GM04503 (cell line): Measurements from ENCODE around the gene EDN1.
"Not testable (repeated sequence)": the region's sequence is repeated elsewhere in the genome, so short reads cannot be mapped to it uniquely, and the experiment has no call there.

Experiments used
- DNase-seq: peaks from one replicate; pipeline ENCODE4 v3.0.0-alpha.2; 2012; ENCODE audit warnings: low read depth

Gene EDN1

DNA sequence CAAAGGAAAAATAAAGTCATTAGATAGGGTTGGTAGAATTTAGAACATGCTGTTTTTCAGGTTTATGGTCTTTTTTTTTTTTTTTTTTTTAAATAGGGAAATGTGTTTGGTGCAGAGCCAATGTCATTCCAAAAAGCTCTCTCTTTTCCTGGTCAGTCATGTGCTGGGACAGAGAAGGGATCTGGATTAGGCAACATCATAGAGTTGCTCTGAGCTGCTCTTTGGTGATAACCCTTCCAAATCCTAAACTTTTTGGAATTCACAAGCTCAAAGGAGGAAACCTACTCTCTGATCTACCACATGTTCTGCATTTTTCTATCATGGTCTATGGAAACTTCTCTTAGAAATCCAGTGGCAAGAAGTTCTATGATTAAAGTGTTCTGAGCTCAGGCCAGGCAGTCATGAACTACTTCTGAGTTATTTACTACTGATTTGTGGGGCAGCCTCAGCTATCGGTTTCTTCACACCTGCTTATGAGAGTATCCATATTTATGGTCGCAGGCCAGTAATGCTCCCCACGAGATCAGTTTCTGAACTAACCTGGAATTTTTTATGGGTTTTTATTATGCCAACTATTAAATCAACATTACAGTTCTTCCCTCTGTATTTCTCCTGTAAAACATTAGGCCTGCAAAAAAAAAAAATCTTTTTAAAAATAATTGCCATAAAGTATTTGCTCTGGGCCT lies 4.8 kb downstream of the EDN1 start:
- no peak for DNase-seq

GRCh38 chr6:12295558-12296254 lies 5.5 kb downstream of the EDN1 start:
- no peak for DNase-seq

GRCh38 chr6:12296255-12296573 lies 6.1 kb downstream of the EDN1 start:
- peak; percentile 92 for DNase-seq

- no peak for DNase-seq
These were observed 6.4 kb downstream of the EDN1 start for GRCh38 chr6:12296604-12297003.

DNA sequence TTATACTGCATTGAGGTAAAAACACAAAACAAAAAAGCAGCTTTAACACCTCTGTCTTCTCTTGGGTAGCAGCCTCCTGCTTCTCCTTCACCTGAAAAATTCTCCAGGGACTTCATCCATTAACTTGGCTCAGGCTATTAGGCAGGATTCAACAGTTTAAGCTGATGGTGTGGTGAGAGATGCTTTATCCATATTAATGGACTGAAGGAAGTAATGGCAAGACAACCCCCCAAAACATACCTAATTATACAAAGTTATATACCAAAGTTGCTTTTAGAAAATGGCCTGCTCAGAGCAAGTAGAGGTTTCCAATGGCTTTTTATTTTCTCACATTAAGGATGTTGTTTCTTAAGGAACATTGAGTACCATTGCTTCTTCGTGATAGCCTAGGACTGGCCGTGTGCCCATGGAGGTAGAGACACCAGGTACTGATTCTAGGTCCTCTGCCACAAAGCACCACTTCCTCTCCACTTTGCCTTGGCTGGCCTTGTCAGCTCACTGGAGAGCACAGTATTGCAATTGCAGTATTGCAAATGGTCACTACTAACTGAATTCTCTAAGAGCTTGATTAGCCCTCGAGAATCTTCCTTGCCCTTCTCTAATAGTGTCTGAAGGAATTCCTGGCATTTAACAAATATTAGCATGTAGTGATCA lies 7.3 kb downstream of the EDN1 start:
- no peak for DNase-seq

GRCh38 chr6:12298017-12298978 lies 8.1 kb downstream of the EDN1 start:
- DNase-seq, result no peak

DNA sequence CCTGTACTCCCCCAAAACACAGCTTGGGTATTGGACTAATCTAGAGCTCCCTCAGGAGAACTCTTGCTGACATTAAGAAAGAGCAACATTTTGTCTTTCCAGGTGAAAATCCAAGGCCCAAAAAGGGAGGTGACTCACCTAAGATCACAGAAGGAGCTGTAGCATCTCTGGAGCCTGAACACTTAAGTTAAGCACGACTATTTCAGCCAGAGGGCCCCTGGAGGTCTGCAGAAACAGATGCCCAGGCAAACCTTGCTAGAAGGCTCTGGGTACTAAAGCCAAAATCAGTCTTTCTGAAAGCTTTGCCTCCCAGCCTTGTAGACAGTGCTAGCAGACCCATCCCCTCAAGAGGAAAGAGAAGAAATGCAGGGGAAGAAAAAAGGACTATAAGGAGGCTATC lies 8.8 kb downstream of the EDN1 start:
- DNase-seq, result no peak

DNA sequence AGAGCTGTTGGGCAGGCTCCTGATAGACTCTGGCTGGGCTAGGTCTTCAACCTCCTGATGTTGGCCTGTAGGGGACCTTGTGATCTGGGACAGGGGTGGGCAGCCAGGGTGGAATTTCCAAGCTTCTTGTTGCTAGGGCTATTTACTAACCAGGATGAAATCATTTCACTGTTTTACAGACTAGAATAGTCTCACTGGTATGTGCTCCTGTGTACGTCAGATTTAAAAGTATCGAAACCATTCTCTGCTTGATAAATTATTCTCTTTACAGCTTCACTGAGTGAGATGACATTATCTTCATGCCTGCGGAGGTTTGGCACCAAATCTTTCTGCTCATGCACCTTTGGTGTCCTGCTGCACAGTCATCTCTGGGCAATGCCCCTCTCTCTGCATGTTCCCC lies 10.9 kb downstream of the EDN1 start:
- no peak for DNase-seq

DNA sequence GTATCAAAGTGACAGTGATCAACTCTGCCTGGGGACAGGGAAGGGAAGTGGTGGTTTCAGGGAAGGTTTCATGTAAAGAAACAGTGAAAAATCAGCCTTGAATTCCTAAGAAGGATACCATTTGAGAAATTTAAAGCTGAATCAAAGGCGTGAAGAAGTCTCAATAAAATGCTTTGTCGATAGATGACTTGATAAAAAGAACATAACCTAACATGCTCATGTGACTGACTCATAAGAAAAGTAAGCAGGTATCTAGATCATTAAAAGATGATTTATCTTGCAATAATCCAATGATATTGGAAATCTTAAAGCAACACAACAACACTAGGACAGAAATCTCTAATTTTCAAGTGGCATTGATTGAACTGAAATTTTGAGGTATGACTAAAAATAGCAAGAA lies 14.3 kb downstream of the EDN1 start:
- no peak for DNase-seq

DNA sequence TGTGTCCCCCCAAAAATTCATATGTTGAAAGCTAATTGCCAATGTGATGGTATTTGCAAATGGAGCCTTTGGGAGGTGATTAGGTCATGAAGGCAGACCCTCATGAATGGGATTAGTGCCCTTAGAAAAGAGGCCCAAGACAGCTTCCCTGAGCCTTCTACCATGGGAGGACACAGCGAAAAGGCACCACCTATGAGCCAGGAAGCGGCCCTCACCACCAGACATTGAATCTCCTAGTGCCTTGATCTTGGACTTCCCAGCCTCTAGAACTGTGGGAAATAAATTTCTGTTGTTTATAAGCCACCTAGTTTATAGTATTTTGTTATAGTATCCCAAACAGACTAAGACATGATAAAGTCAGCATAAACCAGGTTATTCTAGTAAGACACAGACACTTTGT lies 18.9 kb downstream of the EDN1 start:
- no peak for DNase-seq

DNA sequence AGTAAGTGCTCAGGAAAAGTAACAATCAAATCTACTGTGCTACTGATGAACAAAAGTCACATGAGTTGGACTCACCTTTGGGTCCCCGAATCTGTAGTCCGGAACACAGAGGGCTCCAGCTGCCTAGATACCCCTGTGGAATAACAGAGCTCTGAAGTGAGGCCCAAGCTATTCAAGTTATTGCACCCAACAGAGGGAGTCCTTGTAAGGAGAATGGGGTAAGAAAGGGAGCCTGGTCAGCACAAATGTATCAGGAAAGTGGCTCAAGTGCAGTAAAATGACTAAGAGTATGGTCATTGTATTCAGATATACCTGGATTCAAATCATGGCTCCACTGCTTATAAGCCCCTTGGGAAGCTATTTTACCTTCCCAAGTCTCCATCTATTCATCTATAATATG lies 20.9 kb downstream of the EDN1 start:
- DNase-seq, result no peak

DNA sequence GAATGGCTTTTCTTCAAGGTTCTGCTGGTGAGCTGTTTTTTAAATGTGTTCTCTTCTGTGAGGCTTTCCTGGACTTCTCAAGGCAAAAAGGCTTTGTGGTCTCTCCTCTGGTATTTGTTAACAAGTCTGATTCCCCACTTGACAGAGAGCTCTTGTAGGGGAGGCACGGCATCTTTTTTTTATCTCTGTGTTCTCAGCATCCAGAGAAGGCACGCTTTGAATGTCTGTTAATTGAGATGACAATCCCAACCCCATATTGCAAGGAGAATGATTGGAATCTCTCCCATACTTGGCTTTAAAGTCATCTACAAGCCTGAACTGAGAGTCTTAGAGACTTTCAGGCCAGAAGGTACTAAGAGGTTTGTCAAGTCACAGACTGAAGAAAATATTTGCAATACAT lies 22.6 kb downstream of the EDN1 start:
- DNase-seq, result peak; percentile 92

- DNase-seq, result no peak
These were observed 23.3 kb downstream of the EDN1 start for GRCh38 chr6:12313306-12313991.

- DNase-seq, result peak; percentile 57
These were observed 23.9 kb downstream of the EDN1 start for GRCh38 chr6:12313992-12314589.

GRCh38 chr6:12314751-12315150 lies 24.6 kb downstream of the EDN1 start:
- DNase-seq, result no peak

DNA sequence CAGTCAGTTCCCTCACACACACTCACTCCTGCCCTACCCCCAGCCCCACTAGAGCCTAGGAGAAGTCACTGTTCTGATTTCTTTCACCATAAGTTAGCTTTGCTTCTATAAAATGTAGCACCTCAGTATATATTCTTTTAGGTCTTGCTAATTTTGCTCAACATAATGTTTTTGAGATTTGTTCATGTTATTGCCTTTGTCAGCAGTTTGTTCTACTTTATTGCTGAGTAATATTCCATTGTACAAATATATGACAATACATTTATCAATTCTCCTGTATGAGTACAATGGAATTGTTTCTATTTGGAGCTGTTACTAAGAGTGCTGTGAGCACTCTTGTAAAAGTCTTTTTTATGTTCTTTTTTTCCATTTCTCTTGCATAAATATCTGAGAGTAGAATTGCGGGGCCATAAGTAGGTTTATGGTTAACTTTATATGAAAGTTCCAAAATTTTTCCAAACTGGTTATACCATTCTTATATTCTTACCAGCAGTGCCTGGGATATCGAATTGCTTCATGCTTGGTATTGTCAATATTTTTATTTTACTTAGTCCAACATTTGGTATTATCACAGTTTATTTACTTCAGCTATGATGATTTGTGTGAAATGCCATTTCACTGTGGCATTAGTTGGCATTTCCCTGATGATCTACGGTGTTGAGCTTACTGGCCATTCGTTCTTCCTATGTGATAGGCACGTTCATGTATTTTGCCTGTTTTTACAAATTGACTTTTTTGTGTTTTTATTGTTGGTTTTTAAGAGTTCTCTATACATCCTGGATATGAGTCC lies 25.3 kb downstream of the EDN1 start:
- no peak for DNase-seq

DNA sequence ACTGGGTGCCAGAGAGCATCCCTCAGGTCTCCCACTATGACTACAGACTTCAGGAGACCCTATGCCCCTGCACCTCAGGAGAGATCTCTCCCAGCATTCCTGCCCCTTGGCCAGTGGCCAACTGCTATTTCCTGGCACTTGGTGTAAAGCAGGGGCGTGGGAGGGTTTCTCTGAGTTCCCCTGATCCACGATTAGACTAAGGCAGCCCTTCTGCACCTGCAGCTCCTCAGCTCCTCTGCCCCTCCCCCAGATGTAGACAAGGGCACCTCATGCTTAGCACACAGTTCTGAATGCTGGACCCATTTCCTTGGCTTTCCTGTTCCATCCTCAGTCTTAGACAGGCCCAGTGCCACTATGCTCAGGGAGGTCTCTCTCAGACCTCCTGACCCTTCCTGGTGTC lies 28.6 kb downstream of the EDN1 start:
- DNase-seq, result no peak

DNA sequence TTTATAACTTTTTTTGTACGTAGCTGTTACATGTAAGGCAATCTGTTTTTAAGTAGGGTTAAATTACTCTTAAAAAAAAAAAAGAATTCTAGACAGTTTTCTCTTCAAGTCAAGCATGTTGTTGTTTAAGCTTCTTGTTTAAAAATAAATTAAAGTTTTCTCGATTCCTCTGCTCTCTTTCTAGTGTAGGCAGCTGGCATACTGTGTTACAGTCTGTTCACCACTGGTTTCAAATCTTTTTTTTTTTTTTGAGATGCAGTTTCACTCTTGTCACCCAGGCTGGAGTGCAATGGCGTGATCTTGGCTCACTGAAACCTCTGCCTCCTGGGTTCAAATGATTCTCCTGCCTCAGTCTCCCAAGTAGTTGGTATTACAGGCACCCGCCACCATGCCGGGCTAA lies 29.9 kb downstream of the EDN1 start:
- DNase-seq, result not testable (repeated sequence)

GRCh38 chr6:12324099-12324498 lies 33.9 kb downstream of the EDN1 start:
- DNase-seq, result no peak

GRCh38 chr6:12324748-12325147 lies 34.6 kb downstream of the EDN1 start:
- DNase-seq, result no peak

DNA sequence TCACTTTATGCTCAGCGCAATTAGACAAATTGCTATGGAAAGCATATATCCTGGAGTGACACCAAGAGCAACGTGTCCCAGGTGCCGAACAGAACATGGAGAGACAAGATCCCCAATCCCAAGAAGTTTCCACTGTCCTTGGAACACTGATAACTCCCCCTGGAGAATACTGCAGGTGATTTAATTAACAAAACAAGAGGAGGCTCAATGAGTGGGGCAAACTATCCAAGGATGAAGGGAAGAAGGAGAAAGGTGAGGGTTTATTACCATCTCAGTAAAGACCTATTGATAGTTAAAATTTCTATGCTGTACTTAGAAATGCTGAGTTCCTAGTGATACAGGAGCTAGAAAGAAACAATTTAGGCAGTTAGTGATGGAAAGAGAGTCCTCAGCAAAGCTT lies 35.7 kb downstream of the EDN1 start:
- no peak for DNase-seq
